ENCODE measurements around the gene ARID4B.

GRCh38 chr1:235326719-235327558, 1.0 kb downstream of the ARID4B start:
- TF ChIP-seq POLR2A (IDR thresholded peaks at IDR 0.05; ENCODE audit: borderline replicate concordance, extremely low read depth, insufficient read depth, insufficient read length), result no peak
- TF ChIP-seq CTCF (IDR thresholded peaks at IDR 0.05 in 2 of 3, conservative IDR thresholded peaks at IDR 0.05 in 1 of 3; ENCODE audit: borderline replicate concordance in 1 of 3, insufficient read depth in 1 of 3, low read depth in 2 of 3, low read length in 2 of 3), result no peak
- TF ChIP-seq FOSL1 (IDR thresholded peaks at IDR 0.05; ENCODE audit: low read depth), result no peak
- no peak for TF ChIP-seq ZBTB33 (IDR thresholded peaks at IDR 0.05; ENCODE audit: extremely low read depth, insufficient replicate concordance, low read length)
- TF ChIP-seq TCF7L2 (IDR thresholded peaks at IDR 0.05; ENCODE audit: borderline replicate concordance, extremely low read depth, insufficient read depth, insufficient read length), result no peak
- no peak for TF ChIP-seq EZH2 (IDR thresholded peaks at IDR 0.05)
- no peak for TF ChIP-seq RAD21 (IDR thresholded peaks at IDR 0.05; ENCODE audit: low read depth)
- TF ChIP-seq ZNF274 (IDR thresholded peaks at IDR 0.05; ENCODE audit: low read depth, low read length), result no peak
- TF ChIP-seq CEBPB (IDR thresholded peaks at IDR 0.05; ENCODE audit: low read depth), result no peak
- peak; percentile 84 for TF ChIP-seq ZFX (IDR thresholded peaks at IDR 0.05)
